Measurements from ENCODE around the gene FAM110D. TPM values are rescaled to one million over a fixed set of nuclear protein-coding genes. Genes with fewer than 3 reads are reported as not detected.

FAM110D gene
- total and polyA plus RNA-seq, 2 of the 8 experiments (the other 6 are each of a cell fraction or from before 2014, with no cell fraction given): 0.21 to 0.48 TPM

DNA sequence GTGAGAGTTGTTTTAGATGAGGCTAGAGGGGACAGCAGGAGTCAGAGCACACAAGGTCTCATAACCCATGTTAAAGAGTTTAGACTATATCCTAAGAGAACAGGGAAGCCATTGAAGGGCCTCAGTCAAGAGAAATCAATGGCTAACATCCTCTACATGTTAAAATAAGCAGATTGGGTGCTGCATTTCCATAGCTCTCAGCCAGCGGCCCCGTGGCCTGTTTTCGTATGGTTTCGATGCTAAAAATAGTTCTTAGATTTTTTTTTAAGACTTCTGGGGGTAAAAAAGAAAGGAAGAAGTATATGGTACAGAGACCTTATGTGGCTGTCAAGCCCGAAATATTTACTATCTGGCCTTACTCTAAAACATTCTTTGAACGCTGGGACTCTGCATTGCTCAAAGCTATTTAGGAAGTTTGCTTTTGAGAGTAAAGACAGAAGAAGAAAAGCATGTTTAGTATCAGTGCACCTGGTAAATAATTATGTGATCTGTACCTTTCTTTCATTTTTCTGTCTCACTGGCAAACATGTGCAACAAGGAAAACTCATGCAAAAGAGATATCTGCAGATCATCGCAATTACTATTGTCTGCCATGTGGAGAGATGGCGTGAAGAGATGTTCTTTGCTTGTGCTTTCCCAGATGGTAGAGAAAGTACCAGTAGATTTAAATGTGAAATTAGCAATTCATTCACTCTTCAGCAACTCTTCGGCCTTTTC, 38.8 kb upstream of the FAM110D start:
- CTCF ChIA-PET (ENCODE audit: partially characterized antibody): interaction anchor here (0.6 to 5.2 kb wide), 4 partner anchors 9 to 41 kb away, joined by 3 to 31 read pairs (median 3); no protein-coding TSS in a partner anchor

More for the DNA sequence above, 38.8 kb upstream of the FAM110D start:
- Histone ChIP-seq H2AK5ac (ENCODE audit: low read depth, low read length) (no peak overlapping the region), H3K18ac (ENCODE audit: extremely low read depth, low read length) (no peak overlapping the region), H3K4ac (replicated peaks; ENCODE audit: insufficient read length, low read depth, low read length) (no peak overlapping the region), H3K56ac (replicated peaks; ENCODE audit: insufficient read length, low read depth, low read length) (no peak overlapping the region), H3K79me1 (ENCODE audit: low read depth, low read length) (no peaks in the 10 kb centered on the region), H3K4me2 (ENCODE audit: insufficient read depth in 1 of 2, low read depth in 2 of 2, low read length in 2 of 2) (no peak overlapping the region), H4K5ac (ENCODE audit: insufficient read length, low read depth, low read length) (no peak overlapping the region), H3K79me2 (ENCODE audit: control insufficient read depth in 1 of 2, insufficient read depth in 2 of 2, low read length in 2 of 2) (no peaks in the 10 kb centered on the region), H4K20me1 (replicated peaks in 1 of 2; ENCODE audit: control insufficient read depth in 1 of 2, insufficient read depth in 2 of 2, low read length in 2 of 2) (peaks cover 0 to 2% of the 10 kb centered on the region in 2 experiments), H3K27me3 (replicated peaks in 1 of 4; ENCODE audit: control insufficient read depth in 3 of 4, extremely low read depth in 1 of 4, insufficient read depth in 3 of 4, low read length in 3 of 4) (no peaks in the 10 kb centered on the region), H2BK5ac (ENCODE audit: low read depth, low read length) (no peak overlapping the region), H2BK12ac (ENCODE audit: low read depth, low read length) (no peak overlapping the region), H4K8ac (ENCODE audit: extremely low read depth, insufficient read depth, low read length) (no peak overlapping the region), H4K91ac (replicated peaks; ENCODE audit: insufficient read length, low read length) (no peak overlapping the region), H3K27ac (ENCODE audit: low read depth, low read length) (no peak overlapping the region), H2AFZ (ENCODE audit: low read length) (no peak overlapping the region), H2BK15ac (ENCODE audit: low read length) (no peak overlapping the region), H3K9ac (replicated peaks in 1 of 4; ENCODE audit: extremely low read depth in 1 of 4, low read depth in 3 of 4, low read length in 3 of 4) (no peak overlapping the region), H3K14ac (ENCODE audit: insufficient read length) (no peak overlapping the region), H3K36me3 (ENCODE audit: control insufficient read depth in 2 of 4, insufficient read depth in 4 of 4, low read length in 3 of 4) (peaks cover 0 to 18% (median 0%) of the 10 kb centered on the region in 4 experiments; a peak in 2 of 8 replicates), H3K4me3 (ENCODE audit: extremely low read depth in 1 of 4, insufficient read depth in 2 of 4, low read depth in 3 of 4, low read length in 4 of 4) (no peak overlapping the region), H3K23ac (ENCODE audit: insufficient read length) (no peak overlapping the region), H3K4me1 (replicated peaks in 1 of 4; ENCODE audit: control insufficient read depth in 3 of 4, insufficient read depth in 4 of 4, low read length in 3 of 4) (no peaks in the 10 kb centered on the region), H2BK120ac (replicated peaks; ENCODE audit: low read depth, low read length) (no peak overlapping the region), H2BK20ac (ENCODE audit: low read length) (no peak overlapping the region), H3K23me2 (ENCODE audit: low read depth, low read length) (no peaks in the 10 kb centered on the region), H3K9me3 (ENCODE audit: insufficient read depth in 2 of 2, low read depth in 1 of 2, low read length in 1 of 2) (no peaks in the 10 kb centered on the region)
- TF ChIP-seq USF2 (IDR thresholded peaks at IDR 0.05; ENCODE audit: low read length) (no peak), RAD21 (IDR thresholded peaks at IDR 0.05 in 1 of 2, conservative IDR thresholded peaks at IDR 0.05 in 1 of 2; ENCODE audit: low read depth in 2 of 2, low read length in 2 of 2) (no peak), TEAD4 (IDR thresholded peaks at IDR 0.05; ENCODE audit: low read depth, low read length) (no peak), EZH2 (IDR thresholded peaks at IDR 0.05; ENCODE audit: low read depth, low read length, severe bottlenecking) (no peak), SIN3A (conservative IDR thresholded peaks at IDR 0.05 in 1 of 2, IDR thresholded peaks at IDR 0.05 in 1 of 2; ENCODE audit: low read depth in 1 of 2, low read length in 2 of 2) (no peak), ATF2 (IDR thresholded peaks at IDR 0.05; ENCODE audit: low read length) (no peak)
- TF ChIP-seq, protein P1, sequence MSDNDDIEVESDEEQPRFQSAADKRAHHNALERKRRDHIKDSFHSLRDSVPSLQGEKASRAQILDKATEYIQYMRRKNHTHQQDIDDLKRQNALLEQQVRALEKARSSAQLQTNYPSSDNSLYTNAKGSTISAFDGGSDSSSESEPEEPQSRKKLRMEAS (IDR thresholded peaks at IDR 0.05): no peak
- FAIRE-seq (no peak), DNase-seq (ENCODE audit: low read depth in 1 of 2, low spot score in 2 of 2) (no peak)
- POLR2A ChIA-PET (ENCODE audit: partially characterized antibody): interaction anchor here (0.6 to 1.1 kb wide), 3 partner anchors 8 to 263 kb away, joined by 4 to 5 read pairs (median 4); no protein-coding TSS in a partner anchor
- WGBS, 2 experiments (ENCODE audit: extremely low coverage in 1 of 2, insufficient coverage in 1 of 2, insufficient read length in 1 of 2, insufficient replicate concordance in 2 of 2, low coverage in 1 of 2, low lambda C conversion rate in 2 of 2, missing lambda C conversion rate in 1 of 2): 79% methylated on average over 9 of the region's 9 CpGs; no CpG with 5 or more reads in 1 of the 2 experiments
